Esophagus (tissue), 2 donors: ENCODE measurements around the gene USF2. TPM values are rescaled to one million over a fixed set of nuclear protein-coding genes. Genes with fewer than 3 reads are reported as not detected.
A peak's percentile ranks its signal among the peaks of the same experiment; 100 is the strongest.
"Not testable (repeated sequence)": the region's sequence is repeated elsewhere in the genome, so short reads cannot be mapped to it uniquely, and the experiment has no call there.

ENCODE experiments used
- H3K27ac ChIP-seq, 2 donors: one replicate each; pipeline ENCODE4 v1.5.1; 2013; ENCODE audit warnings: low read depth in 2 of 2, mild to moderate bottlenecking in 2 of 2, inconsistent platforms in 1 of 2, low read length in 1 of 2, moderate library complexity in 1 of 2
- H3K27me3 ChIP-seq, 2 donors: one replicate each; pipeline ENCODE4 v1.6.1; 2013; ENCODE audit warnings: low read length in 2 of 2, control low read depth in 1 of 2, mild to moderate bottlenecking in 1 of 2; ENCODE audit not compliant: insufficient read depth in 2 of 2, control insufficient read depth in 1 of 2
- H3K36me3 ChIP-seq, 2 donors: one replicate each; pipeline ENCODE4 v1.6.1; 2013; ENCODE audit warnings: low read length in 1 of 2; ENCODE audit not compliant: control insufficient read depth in 2 of 2, insufficient read depth in 2 of 2
- H3K4me1 ChIP-seq, 2 donors: one replicate each; pipeline ENCODE4 v1.6.1; 2013; ENCODE audit warnings: low read length in 1 of 2; ENCODE audit not compliant: control insufficient read depth in 2 of 2, insufficient read depth in 2 of 2
- H3K4me3 ChIP-seq, 2 donors: one replicate each; pipeline ENCODE4 v1.5.1; 2013; ENCODE audit warnings: low read length in 2 of 2, mild to moderate bottlenecking in 2 of 2, low read depth in 1 of 2, moderate library complexity in 1 of 2
- H3K9me3 ChIP-seq, 2 donors: one replicate each; pipeline ENCODE4 v1.6.1; 2013; ENCODE audit warnings: mild to moderate bottlenecking in 2 of 2, low read depth in 1 of 2, low read length in 1 of 2, moderate library complexity in 1 of 2; ENCODE audit not compliant: control insufficient read depth in 2 of 2, insufficient read depth in 1 of 2
- WGBS, 2 donors: extraction: QIAGEN DNeasy Blood & Tissue Kit; methylation state at CpG; one replicate each; pipeline ENCODE4 v1.1.7; 2013; 5-methylcytosine and 5-hydroxymethylcytosine counted together
- polyA plus RNA-seq, 2 donors: library from polyadenylated mRNA; stranded (reverse); fragments of 200-250 nt; gene quantifications; one replicate each; pipeline ENCODE4 v1.2.3, GENCODE V29; 2013
- donor health status: healthy with polysubstance abuse.
- donor health status: Bipolar disorder and iron deficiency.

The USF2 gene
- polyA plus RNA-seq, 2 donors: 74.7 to 97.6 TPM

- no peaks in the 10 kb centered on the region for H3K27me3 ChIP-seq
- H3K9me3 ChIP-seq: no peaks in the 10 kb centered on the region
- H3K4me3 ChIP-seq: no peak overlapping the region
- WGBS, 2 donors: 44 to 53% methylated on average over 4 of the region's 4 CpGs
- peaks cover 0 to 14% of the 10 kb centered on the region in 2 donors for H3K4me1 ChIP-seq
- H3K36me3 ChIP-seq: peaks cover 4 to 22% of the 10 kb centered on the region in 2 donors
- peak overlapping the region in 1 of 2 donors; percentile 28 for H3K27ac ChIP-seq
These were observed 12.5 kb downstream of the USF2 start for GRCh38 chr19:35281303-35281702.

GRCh38 chr19:35284153-35285094 is 15.7 kb downstream of the USF2 start:
- Histone ChIP-seq H3K4me3 (no peak overlapping the region), H3K4me1 (peaks cover 0 to 14% of the 10 kb centered on the region in 2 donors), H3K9me3 (no peaks in the 10 kb centered on the region), H3K27me3 (no peaks in the 10 kb centered on the region), H3K36me3 (peaks cover 0 to 2% of the 10 kb centered on the region in 2 donors), H3K27ac (no peak overlapping the region)
- WGBS, 2 donors: 78% methylated on average over 17 of the region's 17 CpGs

- Histone ChIP-seq H3K9me3 (no peaks in the 10 kb centered on the region), H3K27ac (no peak overlapping the region), H3K4me3 (no peak overlapping the region), H3K4me1 (peaks cover 0 to 14% of the 10 kb centered on the region in 2 donors), H3K36me3 (no peaks in the 10 kb centered on the region), H3K27me3 (no peaks in the 10 kb centered on the region)
- whole genome bisulfite sequencing, 2 donors: 47 to 64% methylated on average over 1 of the region's 1 CpG
These were observed 16.3 kb downstream of the USF2 start for GRCh38 chr19:35285095-35285449.

- H3K27me3 ChIP-seq, H3K27ac ChIP-seq, H3K9me3 ChIP-seq, H3K36me3 ChIP-seq, H3K4me3 ChIP-seq: not testable (repeated sequence)
- 88 to 94% methylated on average over 3 of the region's 3 CpGs for WGBS, 2 donors
- H3K4me1 ChIP-seq: peaks cover 0 to 14% of the 10 kb centered on the region in 2 donors
These were observed 16.7 kb downstream of the USF2 start for GRCh38 chr19:35285465-35285864.

GRCh38 chr19:35286101-35286500 is 17.3 kb downstream of the USF2 start:
- H3K4me1 ChIP-seq, H3K9me3 ChIP-seq, H3K4me3 ChIP-seq, H3K27ac ChIP-seq, H3K36me3 ChIP-seq, H3K27me3 ChIP-seq: not testable (repeated sequence)
- 73 to 75% methylated on average over 5 of the region's 5 CpGs for WGBS, 2 donors

- H3K27me3 ChIP-seq: no peaks in the 10 kb centered on the region
- H3K27ac ChIP-seq: no peak overlapping the region
- no peaks in the 10 kb centered on the region for H3K4me1 ChIP-seq
- H3K4me3 ChIP-seq: no peak overlapping the region
- WGBS, 2 donors: 91% methylated on average over 9 to 10 of the region's 10 CpGs
- no peaks in the 10 kb centered on the region for H3K9me3 ChIP-seq
- H3K36me3 ChIP-seq: no peaks in the 10 kb centered on the region
These were observed 19.0 kb downstream of the USF2 start for GRCh38 chr19:35287713-35288112.

- Histone ChIP-seq H3K4me3 (no peak overlapping the region), H3K4me1 (no peaks in the 10 kb centered on the region), H3K27ac (no peak overlapping the region), H3K27me3 (no peaks in the 10 kb centered on the region), H3K9me3 (no peaks in the 10 kb centered on the region), H3K36me3 (no peaks in the 10 kb centered on the region)
- WGBS, 2 donors: 54 to 64% methylated on average over 2 of the region's 2 CpGs
These were observed 19.6 kb downstream of the USF2 start for GRCh38 chr19:35288331-35288730.

GRCh38 chr19:35288906-35289305 is 20.1 kb downstream of the USF2 start:
- Histone ChIP-seq H3K27me3 (no peaks in the 10 kb centered on the region), H3K9me3 (no peaks in the 10 kb centered on the region), H3K4me1 (no peaks in the 10 kb centered on the region), H3K4me3 (no peak overlapping the region), H3K27ac (no peak overlapping the region), H3K36me3 (no peaks in the 10 kb centered on the region)
- 60 to 77% methylated on average over 5 of the region's 5 CpGs for WGBS, 2 donors

GRCh38 chr19:35290381-35291127 is 21.8 kb downstream of the USF2 start:
- no peak overlapping the region for H3K4me3 ChIP-seq
- no peaks in the 10 kb centered on the region for H3K9me3 ChIP-seq
- no peaks in the 10 kb centered on the region for H3K27me3 ChIP-seq
- H3K27ac ChIP-seq: no peak overlapping the region
- no peaks in the 10 kb centered on the region for H3K4me1 ChIP-seq
- WGBS, 2 donors: 66% methylated on average over 19 to 20 of the region's 20 CpGs
- H3K36me3 ChIP-seq: no peaks in the 10 kb centered on the region
